Rectal smooth muscle tissue (tissue), 1 donor: ENCODE measurements around the gene TMEM119.

ENCODE experiments used
- H3K27ac ChIP-seq: one replicate; pipeline ENCODE4 v1.7.0; 2013; ENCODE audit warnings: low read depth, low read length, inconsistent platforms
- H3K27me3 ChIP-seq: one replicate; pipeline ENCODE4 v1.7.0; 2013; ENCODE audit warnings: low read length; ENCODE audit not compliant: control insufficient read depth, insufficient read depth
- H3K36me3 ChIP-seq: one replicate; pipeline ENCODE4 v1.7.0; 2013; ENCODE audit warnings: low read length; ENCODE audit not compliant: control insufficient read depth, insufficient read depth
- H3K4me1 ChIP-seq: one replicate; pipeline ENCODE4 v1.7.0; 2013; ENCODE audit warnings: low read length; ENCODE audit not compliant: control insufficient read depth, insufficient read depth
- H3K4me3 ChIP-seq: one replicate; pipeline ENCODE4 v1.7.0; 2013; ENCODE audit warnings: low read length
- H3K9ac ChIP-seq: one replicate; pipeline ENCODE4 v1.7.0; 2013; ENCODE audit warnings: low read length

The TMEM119 gene, protein sequence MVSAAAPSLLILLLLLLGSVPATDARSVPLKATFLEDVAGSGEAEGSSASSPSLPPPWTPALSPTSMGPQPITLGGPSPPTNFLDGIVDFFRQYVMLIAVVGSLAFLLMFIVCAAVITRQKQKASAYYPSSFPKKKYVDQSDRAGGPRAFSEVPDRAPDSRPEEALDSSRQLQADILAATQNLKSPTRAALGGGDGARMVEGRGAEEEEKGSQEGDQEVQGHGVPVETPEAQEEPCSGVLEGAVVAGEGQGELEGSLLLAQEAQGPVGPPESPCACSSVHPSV

DNA sequence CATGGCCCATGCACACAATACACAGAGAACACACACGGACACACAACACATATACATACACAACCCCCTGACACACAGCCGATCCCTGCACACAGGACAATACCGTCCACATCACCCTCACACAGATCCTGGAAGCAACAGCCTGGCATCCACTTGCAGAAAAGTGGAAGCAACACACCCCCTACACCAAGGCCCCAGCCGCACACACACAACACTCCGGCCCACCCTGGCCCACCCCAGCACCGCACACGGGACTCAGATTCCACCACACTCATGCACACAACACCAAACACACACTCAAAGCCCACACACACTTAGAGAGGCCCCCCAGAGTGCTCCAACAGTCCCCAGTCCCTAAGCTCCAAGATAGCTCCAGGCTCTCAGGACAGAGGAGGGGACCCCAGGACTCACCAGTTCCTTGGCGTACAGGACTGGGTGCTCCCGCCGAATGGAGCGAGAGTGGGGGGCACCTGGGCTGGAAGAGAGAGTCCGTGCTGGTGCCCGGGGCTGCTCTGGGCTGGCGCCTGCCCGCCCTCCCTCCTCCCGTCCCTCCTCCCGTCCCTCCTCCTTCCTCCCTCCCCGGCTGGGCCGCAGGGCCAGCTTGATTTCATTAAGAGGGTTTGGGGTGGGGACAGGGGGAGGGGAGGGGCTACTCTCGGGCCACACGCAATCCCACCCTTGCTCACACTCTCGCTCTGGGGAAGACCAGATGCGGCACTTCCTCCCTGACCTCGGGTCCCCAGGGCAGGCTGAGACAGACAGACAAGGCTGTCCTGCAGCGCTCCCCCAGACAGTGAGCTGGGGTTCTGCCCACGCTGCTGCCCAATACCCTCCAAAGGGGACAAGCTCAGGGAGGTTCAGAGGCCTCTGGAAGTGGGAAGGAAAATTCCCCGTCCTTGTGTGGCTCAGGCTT lies at the start of gene TMEM119:
TSS of gene TMEM119 (minus strand) at position 526 of the 913 bp plus-strand sequence. CDS start 5,701 bp downstream, outside the sequence.
- no peaks in the 10 kb centered on the region for H3K27me3 ChIP-seq
- no peaks in the 10 kb centered on the region for H3K4me1 ChIP-seq
- H3K9ac ChIP-seq = no peak within 1 kb of the TSS
- H3K4me3 ChIP-seq = peak within 1 kb of the TSS; percentile 54
- no peaks in the 10 kb centered on the region for H3K36me3 ChIP-seq
- no peak within 1 kb of the TSS for H3K27ac ChIP-seq

DNA sequence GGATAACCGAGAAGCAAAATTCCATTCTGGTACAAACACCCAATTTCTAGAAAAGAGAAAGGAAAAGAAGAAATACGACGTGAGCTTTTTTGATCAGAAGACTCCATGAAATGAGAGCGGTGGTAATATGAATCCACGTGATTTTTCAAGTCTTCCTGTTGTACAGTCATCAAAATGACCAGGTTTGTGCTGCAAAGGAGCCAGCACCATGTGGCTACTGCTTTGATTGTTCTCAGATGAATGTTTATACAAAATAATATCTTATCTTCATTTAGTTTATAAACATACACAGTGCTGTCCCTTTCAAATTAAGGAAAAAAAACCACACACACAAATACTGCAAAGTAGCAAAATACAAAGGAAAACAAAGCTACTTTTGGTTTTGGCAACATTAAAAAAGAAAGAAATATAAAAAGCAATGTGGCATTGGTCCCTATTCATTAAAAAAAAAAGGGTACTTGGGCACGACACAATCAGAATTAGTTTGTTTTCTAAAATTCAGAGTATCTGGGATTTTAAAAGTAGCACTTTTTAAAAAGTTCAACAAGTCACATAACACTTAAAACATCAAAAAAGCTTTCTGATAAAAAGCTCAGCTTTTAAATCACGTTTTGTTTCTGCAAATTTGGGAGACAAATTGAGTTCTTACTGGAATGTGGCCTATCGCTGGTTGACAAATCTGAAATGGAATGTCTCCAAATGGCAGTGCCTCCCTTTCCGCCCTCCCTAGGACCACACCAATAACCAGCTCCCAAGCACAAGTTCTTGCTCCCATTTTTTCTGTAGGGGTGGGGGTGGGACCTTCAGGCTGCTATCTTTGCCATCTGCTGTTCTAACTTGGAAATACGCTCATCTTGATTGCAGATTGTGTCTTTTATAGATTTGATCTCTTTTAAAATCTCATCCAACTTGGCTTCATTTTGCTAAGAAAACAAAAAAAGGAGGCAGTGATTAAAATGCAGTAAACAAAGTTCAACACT lies 49.0 kb upstream of the TMEM119 start:
- Histone ChIP-seq H3K27me3 (no peaks in the 10 kb centered on the region), H3K9ac (no peak overlapping the region), H3K36me3 (peaks cover 25% of the 10 kb centered on the region), H3K27ac (no peak overlapping the region), H3K4me1 (peaks cover 15% of the 10 kb centered on the region), H3K4me3 (no peak overlapping the region)

DNA sequence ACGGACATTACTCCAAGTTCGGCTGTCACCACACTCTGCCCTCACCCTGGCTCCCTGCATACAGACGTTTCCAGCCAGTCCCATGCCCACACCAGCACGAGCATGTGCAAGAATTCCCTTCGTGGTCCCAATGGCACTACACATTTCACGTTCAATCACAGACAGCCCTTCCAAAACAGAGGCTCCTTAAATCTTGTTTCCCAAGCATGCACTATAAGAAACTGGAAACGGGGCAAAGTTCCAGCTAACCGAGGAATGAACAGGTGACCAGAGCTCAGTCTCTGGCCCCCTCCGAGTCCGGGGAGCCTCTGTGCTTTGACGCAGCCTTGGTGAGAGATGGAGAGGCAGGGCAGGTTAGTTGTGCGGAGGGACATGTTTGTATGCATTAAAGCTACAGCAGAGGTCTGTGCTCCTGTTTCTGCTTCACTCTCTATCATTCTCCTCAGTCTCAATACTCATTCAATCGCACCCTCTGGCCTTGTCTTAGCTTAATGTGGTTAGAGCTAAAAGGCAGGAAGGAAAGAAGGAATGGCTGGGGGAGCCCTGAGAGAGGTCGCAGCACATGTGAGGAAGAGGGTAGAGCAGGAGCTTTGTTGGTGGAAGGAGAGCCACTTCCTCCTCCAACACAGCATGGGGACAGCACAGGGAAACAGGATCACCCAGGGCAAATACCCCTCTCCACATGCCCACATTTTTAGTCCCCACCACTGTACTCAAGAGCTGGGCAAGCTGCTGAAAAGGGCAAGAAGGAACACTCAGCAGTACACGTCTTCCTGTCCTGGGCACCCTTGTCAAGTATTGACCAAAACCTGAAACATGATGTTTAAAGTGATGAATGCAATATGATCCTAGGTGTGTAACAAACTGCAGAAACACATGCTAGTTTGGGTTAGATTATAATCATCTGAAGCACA lies 48.1 kb upstream of the TMEM119 start:
- Histone ChIP-seq H3K27ac (no peak overlapping the region), H3K9ac (no peak overlapping the region), H3K36me3 (peaks cover 20% of the 10 kb centered on the region), H3K4me1 (peaks cover 15% of the 10 kb centered on the region), H3K4me3 (no peak overlapping the region), H3K27me3 (no peaks in the 10 kb centered on the region)

DNA sequence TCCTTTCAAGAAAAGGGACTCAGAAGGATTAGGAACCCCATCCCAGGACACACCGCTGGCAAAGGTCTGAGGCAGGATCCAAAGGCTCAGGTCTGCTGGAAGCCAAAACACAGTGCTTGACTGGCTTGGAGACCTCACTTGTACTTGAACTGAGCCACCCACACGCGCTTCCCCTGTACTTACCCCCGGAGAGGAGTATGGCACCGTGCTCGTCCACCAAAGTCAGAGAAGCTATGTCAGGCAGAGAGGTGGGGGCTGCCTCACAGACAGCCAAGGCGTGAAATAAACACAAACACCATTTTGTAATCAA lies 46.9 kb upstream of the TMEM119 start:
- Histone ChIP-seq H3K9ac (no peak overlapping the region), H3K27me3 (no peaks in the 10 kb centered on the region), H3K27ac (peak overlapping the region; percentile 16), H3K4me3 (no peak overlapping the region), H3K36me3 (peaks cover 20% of the 10 kb centered on the region), H3K4me1 (peaks cover 10% of the 10 kb centered on the region)

DNA sequence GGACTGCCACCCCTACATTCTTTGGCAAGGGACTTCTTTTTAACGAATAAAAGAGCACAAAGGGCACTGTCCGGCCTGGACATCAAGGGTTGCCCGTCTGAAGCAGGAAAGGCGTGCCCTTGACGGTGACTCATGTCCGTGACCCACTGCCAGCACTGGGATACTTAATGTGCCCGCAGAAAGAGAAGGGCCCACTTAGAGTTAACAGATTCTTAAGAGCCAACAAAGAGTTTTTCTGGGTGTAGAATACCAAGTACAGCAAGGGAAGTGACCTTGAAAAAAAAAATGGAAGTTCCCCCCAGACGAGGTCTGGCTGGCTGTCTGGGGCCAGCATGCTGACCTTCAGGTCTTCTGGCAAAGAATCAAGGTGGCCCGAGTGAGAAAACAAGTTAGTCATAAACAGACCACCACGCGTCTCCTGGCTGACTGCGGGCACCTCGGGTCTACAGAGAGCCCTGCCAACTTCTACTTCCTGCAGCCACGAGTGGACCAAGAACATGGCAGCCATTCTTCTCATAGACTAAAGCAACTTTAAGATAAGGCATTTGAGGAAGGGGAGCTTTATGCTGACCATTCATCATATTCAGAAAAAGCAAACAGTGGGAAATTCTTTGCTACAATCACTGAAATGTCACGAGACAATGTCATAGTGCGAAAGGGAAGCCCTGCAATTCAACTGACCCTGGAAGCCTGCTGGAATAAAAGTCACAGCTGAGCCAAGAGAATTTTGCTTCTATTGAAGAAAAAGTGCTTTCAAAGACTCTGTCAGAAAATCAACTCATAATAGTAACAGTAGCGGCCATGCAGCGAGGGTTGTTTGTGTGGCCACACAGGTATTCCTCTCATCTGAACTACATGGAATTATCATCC lies 46.3 kb upstream of the TMEM119 start:
- Histone ChIP-seq H3K27me3 (no peaks in the 10 kb centered on the region), H3K4me1 (peaks cover 4% of the 10 kb centered on the region)

DNA sequence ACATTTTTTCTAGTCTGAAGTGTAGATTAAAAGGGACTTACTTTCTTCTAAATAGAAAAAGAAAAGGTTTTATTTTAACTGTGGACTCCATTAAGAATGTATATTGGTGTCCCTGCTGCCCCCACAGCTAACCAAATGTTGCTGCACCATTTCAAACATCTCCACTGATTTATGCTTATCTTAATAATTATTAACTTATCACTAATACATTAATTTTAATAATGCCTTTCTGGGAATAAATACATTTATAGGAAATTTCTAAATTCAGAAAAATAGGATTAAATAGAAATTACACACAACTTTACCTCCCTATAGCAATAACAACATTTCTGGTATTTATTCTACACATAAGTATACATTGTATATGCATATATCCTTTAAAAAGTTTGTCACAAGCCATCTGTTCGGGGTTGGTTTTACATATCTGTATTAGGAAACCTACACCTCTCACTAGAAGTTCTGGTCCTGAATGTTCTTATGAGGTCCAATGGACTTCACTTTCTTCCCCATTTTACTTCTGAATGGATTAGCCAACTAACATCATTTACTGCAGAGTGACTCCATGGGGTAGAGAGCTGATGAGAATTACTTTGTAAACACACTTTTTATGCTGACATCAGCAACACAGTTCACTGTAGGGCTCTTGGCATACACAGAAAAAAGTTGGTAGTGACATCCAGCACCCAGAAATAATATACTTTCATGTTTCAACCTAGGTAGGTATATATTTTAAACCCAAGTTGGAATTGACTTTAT lies 45.2 kb upstream of the TMEM119 start:
- Histone ChIP-seq H3K27me3 (no peaks in the 10 kb centered on the region), H3K27ac (no peak overlapping the region), H3K9ac (no peak overlapping the region), H3K4me1 (peaks cover 9% of the 10 kb centered on the region), H3K4me3 (no peak overlapping the region), H3K36me3 (peaks cover 11% of the 10 kb centered on the region)

More for the DNA sequence above, 46.3 kb upstream of the TMEM119 start:
- no peak overlapping the region for H3K4me3 ChIP-seq
- H3K9ac ChIP-seq = no peak overlapping the region
- peaks cover 20% of the 10 kb centered on the region for H3K36me3 ChIP-seq
- H3K27ac ChIP-seq = peak overlapping the region; percentile 16

DNA sequence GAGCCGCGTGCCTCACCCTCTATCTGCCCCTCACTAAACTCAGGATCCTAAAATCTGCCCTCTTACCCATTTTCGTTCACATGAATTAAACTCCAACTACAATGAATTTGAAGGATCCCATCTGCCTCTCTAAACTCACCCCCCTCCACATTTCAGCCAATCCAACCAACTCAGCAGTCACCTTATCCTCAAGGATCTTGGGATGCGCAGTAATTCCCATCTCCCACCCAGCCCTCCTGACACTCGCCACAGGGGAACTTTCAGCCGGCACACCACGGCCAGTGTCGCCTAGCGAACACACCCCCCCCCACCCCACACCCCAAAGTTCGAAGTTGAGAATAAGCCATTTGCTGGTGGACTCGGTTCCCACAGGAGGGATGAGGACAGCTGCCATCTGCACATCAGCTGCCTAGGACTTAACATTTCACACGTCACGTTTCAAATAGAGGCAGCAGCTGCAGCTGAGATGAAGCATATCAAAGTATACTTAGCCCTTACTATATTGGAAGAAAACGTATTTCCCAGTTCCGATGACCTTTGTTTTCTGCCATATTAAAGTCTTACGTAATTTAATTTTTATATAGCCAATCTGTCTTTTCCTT lies 44.5 kb upstream of the TMEM119 start:
- Histone ChIP-seq H3K9ac (no peak overlapping the region), H3K4me1 (peaks cover 13% of the 10 kb centered on the region), H3K27ac (no peak overlapping the region), H3K4me3 (no peak overlapping the region), H3K36me3 (peaks cover 6% of the 10 kb centered on the region), H3K27me3 (no peaks in the 10 kb centered on the region)

DNA sequence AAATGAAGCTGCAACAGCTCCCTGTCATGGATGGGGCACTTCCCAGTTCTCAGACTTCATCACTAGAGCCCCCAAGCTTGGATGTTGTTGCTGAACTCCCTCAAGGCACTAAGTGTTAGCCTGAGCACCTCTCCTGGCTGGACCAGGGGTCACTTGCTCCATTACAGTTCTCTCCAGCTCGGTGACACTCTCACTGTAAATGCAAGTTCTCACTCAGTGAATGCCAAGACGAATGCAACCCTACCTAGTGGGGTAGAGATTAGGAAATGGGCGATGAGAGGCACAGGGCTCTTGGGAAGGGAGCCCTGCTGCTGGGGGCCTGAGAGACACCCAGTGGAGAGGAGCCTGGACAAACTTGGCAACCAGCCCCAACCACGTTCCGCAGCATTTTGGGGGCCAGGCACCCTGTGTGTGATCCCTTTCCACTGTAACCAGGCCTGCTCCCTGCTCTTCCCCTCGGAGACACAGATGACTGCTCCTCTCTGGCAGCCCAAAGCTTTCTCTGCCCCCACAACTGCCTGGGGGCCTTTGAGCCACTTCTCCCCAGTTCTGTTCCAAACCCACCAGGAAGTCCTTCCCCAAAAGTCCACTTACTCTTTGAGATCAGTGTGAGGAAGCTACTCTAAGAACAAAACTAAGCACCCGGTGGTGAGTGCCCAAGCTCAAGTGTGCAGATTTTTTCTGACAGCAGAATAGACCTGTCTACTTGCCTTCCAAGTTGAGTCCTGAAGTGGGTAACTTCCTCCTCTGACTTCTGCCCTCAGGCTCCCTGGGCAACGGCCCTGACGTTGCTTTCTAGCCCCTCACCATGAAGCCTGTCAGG lies 43.8 kb upstream of the TMEM119 start:
- H3K4me1 ChIP-seq = peaks cover 15% of the 10 kb centered on the region

DNA sequence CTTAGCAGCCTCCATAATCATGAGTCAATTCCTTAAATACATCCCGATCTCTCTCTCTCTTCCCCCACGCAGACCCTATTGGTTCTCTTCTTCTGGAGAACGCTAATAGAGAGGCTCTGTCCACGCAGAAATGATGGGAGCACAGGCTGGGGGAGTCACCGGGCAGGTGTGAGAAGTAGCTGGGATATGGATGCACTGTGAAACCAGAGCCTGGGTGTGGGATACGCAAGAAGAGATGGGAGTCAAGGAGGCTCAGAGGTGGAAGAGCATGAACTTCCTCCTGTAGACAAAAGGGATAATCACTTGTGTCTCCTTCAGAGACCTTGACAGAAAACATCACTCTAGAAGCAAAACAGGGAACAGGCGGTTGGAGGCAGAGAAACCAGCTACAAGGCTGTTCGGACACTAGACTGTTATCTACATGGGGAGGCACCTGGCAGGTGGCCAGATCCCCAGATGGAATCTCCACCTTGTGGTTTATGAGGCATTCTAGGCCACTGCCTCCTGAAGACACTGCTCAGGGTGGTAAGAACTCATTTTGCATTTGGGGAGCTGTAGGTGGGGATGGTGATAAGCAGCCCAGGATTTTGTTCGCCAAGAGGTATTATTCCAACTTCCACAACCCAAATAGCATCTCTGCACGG lies 43.0 kb upstream of the TMEM119 start:
- peak overlapping the region; percentile 14 for H3K27ac ChIP-seq
- H3K9ac ChIP-seq = no peak overlapping the region
- H3K27me3 ChIP-seq = no peaks in the 10 kb centered on the region
- H3K4me1 ChIP-seq = peaks cover 15% of the 10 kb centered on the region
- no peak overlapping the region for H3K4me3 ChIP-seq
- peaks cover 2% of the 10 kb centered on the region for H3K36me3 ChIP-seq

More for the DNA sequence above, 43.8 kb upstream of the TMEM119 start:
- Histone ChIP-seq H3K27me3 (no peaks in the 10 kb centered on the region), H3K36me3 (peaks cover 6% of the 10 kb centered on the region), H3K9ac (no peak overlapping the region), H3K4me3 (no peak overlapping the region), H3K27ac (peak overlapping the region; percentile 14)
